GM12801 (cell line): ENCODE results near the gene MICAL2.

Source experiments
- TF ChIP-seq, protein P1 (sequence below): IDR thresholded peaks from one replicate; pipeline ENCODE4 v1.5.1; 2011; ENCODE audit warnings: control low read depth; ENCODE audit not compliant: insufficient read length; ENCODE audit errors: extremely low read depth

Gene MICAL2

DNA sequence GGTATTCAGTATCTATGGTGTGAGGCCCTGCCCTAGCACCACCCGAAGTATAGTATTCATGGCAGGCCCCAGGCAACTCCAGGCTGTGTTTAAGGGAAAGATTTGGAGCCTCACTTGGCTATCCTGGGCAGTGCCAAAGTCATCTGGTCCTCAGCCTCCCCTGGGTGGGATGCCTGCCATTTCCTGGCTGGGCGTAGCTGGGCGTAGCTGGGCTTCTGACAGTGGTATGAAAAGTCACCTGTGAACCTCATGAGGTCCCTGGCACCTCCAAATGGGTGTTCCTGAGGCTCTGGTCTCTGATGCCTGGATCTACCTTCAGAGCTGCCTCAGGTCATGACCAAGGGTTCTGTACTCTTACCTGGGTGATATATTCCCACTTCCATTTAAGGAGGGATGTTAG lies 154.0 kb downstream of the MICAL2 start:
- TF ChIP-seq, protein P1, sequence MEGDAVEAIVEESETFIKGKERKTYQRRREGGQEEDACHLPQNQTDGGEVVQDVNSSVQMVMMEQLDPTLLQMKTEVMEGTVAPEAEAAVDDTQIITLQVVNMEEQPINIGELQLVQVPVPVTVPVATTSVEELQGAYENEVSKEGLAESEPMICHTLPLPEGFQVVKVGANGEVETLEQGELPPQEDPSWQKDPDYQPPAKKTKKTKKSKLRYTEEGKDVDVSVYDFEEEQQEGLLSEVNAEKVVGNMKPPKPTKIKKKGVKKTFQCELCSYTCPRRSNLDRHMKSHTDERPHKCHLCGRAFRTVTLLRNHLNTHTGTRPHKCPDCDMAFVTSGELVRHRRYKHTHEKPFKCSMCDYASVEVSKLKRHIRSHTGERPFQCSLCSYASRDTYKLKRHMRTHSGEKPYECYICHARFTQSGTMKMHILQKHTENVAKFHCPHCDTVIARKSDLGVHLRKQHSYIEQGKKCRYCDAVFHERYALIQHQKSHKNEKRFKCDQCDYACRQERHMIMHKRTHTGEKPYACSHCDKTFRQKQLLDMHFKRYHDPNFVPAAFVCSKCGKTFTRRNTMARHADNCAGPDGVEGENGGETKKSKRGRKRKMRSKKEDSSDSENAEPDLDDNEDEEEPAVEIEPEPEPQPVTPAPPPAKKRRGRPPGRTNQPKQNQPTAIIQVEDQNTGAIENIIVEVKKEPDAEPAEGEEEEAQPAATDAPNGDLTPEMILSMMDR, result no peak

DNA sequence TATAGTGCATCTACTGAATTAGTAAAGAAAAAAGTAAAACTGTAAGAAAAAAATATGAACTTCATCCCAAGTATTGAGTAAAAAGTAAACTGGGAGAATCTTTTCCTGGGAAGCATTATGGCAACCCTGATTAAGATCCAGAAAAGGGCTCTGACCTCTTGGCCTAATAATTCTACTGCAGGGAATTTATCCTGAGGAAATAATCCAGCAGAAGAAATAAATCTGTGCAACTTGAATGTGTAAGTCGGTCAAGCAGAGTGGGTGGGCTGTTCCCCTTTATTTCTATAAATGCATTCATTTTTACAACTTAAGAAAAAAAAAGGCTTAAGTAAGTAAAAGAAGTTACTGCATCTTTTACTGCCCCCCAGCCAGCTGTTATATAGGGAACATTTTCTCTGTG lies 155.7 kb downstream of the MICAL2 start:
- TF ChIP-seq, protein P1, result no peak

DNA sequence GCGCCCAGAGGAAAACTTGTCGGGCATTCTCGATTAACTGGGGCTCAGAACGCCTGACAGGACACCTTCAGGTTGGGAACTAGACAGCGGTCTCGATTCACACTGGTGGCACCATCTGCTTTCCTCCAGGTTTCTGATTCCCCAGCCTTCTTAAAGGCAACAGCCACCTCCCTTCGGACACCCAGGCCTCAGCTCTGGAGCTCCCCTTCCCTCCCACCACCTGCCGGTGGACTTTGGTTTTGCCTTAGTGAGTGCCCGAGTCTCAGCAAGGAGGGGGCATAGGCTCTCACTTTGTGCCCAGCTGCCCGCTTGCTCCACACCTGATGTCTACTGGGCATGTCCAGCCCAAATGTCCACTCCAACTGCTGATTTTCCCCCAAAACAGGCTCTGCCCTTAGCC lies 156.6 kb downstream of the MICAL2 start:
- TF ChIP-seq, protein P1, result no peak

DNA sequence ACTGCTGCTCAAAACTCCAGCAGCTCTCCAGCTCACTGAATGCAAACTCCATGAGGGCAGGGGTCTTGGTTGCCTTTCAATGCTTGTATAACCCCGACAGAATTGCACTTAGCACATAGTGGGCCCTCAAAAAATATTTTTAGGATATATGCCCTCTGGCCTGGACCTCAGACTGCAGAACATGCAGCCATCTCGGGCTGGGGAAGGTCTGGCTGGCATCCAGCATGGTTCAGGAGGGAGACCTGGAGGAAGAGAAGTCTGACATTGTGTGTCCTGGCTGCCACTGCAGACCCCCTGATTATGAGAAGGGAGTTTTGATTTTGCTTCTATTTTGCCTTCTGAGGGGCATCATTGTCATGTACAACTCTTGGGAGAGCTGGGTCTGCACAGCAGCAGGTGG lies 157.5 kb downstream of the MICAL2 start:
- TF ChIP-seq, protein P1, result no peak

DNA sequence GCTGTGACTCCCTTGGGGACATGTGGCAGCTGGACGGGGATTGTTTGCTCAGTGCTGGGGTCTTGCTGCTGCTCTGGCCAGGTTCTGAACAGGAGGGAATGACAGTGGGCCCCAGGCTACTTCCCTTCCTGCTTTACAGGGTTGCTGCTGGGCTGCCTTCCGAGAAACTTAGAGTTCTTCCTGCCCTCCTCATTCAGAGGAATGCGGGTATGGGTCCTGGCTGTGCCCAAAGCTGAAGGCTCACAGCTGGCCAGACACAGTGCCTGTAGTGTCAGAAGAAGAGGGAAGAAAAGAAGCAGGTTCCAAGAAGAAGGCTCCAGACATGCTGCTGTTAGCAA lies 158.7 kb downstream of the MICAL2 start:
- TF ChIP-seq, protein P1, result no peak

DNA sequence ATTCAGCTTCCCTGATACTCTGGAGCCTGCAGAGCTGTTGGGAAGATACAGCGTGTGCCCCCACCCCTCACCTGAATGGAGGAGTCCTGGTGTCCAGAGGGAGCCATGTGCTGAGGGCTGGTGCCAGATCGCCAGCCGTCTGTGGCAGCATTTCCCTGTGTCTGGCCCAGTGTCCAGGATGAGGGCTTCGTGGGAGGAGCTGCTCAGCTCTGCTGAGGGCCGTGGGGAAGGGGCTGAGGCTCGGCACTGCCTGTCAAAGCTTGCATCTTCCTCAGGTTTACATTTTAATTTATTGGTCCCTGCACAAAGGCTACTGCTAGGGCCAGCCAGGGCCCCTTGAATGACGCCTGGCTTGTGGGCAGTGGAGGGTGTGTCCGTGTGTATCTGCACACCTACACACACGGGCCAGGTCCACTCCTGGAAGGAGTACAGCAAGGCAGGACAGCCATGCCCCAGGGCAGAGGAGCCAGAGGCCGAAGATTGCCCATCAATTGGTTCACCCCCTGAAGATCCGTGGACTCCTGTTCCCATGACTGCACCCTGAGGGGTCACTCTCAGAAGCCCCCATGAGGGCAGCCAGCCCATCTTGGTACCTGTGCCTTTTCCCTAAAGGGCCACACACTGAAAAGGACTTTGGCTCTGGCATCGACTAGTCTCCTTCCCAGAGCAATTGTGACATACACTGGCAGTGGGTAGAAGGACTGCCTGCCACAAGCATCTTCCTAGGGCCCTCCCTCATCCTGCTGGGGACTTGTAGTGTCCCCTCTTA lies 159.2 kb downstream of the MICAL2 start:
- TF ChIP-seq, protein P1, result no peak

DNA sequence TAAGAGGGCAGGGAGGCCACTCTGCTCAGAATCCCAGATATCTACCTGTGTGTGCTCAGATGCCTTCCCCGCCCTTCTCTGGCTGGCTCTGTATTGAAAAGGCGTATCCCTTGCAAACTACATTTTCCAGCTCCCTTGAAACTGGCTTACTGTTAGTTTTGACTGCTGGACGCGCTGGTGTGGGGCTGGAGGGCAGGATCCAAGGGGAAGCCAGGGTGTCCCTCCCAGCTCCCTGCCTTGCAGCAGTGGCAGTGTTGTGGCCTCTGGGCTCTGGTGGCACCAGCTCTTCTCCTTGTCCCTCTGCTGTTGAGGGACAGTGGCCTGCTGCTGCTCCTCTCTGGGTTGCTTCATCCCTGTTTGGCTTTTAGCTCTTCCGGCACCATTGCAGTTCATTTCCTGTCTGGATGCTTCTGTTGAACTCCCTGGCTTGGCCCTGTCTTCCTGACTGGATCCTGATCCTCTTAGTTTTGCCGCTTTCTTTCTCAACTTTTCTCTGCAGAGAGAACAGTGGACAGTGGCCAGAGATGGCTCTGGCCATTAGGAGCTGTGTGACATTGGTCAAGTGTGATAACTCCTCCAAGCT lies 159.9 kb downstream of the MICAL2 start:
- TF ChIP-seq, protein P1, result no peak
